Muscle layer of colon (tissue), 2 donors: Measurements from ENCODE around the gene IQSEC1.

ENCODE experiments used
- H3K27ac ChIP-seq: one replicate; pipeline ENCODE4 v1.7.0; 2013; ENCODE audit warnings: low read depth, mild to moderate bottlenecking, low read length, moderate library complexity
- H3K27me3 ChIP-seq, 2 donors: one replicate each; pipeline ENCODE4 v1.7.0; 2013; ENCODE audit warnings: low read length in 2 of 2, mild to moderate bottlenecking in 2 of 2; ENCODE audit not compliant: insufficient read depth in 2 of 2, control insufficient read depth in 1 of 2
- H3K36me3 ChIP-seq: one replicate; pipeline ENCODE4 v1.7.0; 2013; ENCODE audit warnings: mild to moderate bottlenecking, low read length; ENCODE audit not compliant: insufficient read depth
- H3K4me1 ChIP-seq: one replicate; pipeline ENCODE4 v1.7.0; 2013; ENCODE audit warnings: mild to moderate bottlenecking, low read length; ENCODE audit not compliant: insufficient read depth
- H3K4me3 ChIP-seq, 2 donors: one replicate each; pipeline ENCODE4 v1.7.0; 2013; ENCODE audit warnings: low read length in 2 of 2, low read depth in 1 of 2, mild to moderate bottlenecking in 1 of 2, moderate library complexity in 1 of 2
- H3K9ac ChIP-seq: one replicate; pipeline ENCODE4 v1.7.0; 2013; ENCODE audit warnings: low read length
- H3K9me3 ChIP-seq: one replicate; pipeline ENCODE4 v1.7.0; 2013; ENCODE audit warnings: mild to moderate bottlenecking, low read length
- donor health status: abdominal sarcoma.
- donor health status: Adenocarcinoma of cecum.

IQSEC1 gene

DNA sequence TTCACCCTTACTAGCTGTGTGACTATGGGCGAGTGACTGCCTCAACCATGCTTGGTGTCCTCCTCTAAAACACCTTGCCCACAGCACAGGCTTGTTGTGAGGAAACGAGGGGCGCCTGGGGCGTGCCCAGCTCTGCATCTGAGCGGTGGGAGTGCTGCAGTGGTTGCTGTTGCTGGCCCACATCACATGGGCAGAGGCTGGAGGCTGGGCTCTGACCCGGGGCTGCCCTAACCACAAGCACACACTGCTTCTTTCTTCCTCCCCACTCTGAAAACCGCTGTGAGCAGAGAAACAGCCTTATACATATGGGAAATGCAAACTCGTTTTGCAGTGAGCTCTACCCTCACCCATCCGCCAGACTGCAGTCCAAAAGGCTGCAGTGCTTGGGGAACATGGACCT is 157.1 kb downstream of the IQSEC1 start:
- peaks cover 52% of the 10 kb centered on the region for H3K36me3 ChIP-seq

DNA sequence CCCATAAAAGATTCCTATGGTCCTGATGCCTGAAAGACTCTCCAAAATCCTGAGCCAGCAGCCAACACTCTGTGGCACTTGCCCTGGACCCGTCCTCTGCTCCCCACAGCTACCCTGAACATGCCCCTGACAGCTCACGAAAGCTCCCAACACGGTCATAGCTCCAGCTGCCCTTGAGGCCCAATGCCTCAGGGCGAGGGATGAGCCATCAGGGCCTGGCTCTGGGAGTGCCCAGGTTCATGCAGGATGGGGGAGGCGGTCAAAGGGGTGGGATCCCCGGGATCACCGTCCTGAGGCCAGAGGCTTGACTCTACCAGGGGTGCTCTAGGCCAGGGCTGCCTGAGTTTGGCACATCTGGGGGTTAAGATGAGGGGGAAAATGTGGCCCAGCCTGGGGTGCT is 159.1 kb downstream of the IQSEC1 start:
- no peaks in the 10 kb centered on the region for H3K4me1 ChIP-seq
- no peak overlapping the region for H3K4me3 ChIP-seq
- no peak overlapping the region for H3K9ac ChIP-seq
- no peaks in the 10 kb centered on the region for H3K27me3 ChIP-seq
- H3K27ac ChIP-seq, result no peak overlapping the region
- peaks cover 52% of the 10 kb centered on the region for H3K36me3 ChIP-seq
- H3K9me3 ChIP-seq, result no peaks in the 10 kb centered on the region

More for the DNA sequence above, 157.1 kb downstream of the IQSEC1 start:
- no peaks in the 10 kb centered on the region for H3K4me1 ChIP-seq
- no peaks in the 10 kb centered on the region for H3K9me3 ChIP-seq
- H3K27ac ChIP-seq, result no peak overlapping the region
- H3K9ac ChIP-seq, result no peak overlapping the region
- H3K4me3 ChIP-seq, result no peak overlapping the region
- H3K27me3 ChIP-seq, result no peaks in the 10 kb centered on the region

- H3K27ac ChIP-seq, result no peak overlapping the region
- H3K27me3 ChIP-seq, result no peaks in the 10 kb centered on the region
- H3K9me3 ChIP-seq, result no peaks in the 10 kb centered on the region
- peaks cover 62% of the 10 kb centered on the region for H3K36me3 ChIP-seq
- no peaks in the 10 kb centered on the region for H3K4me1 ChIP-seq
- no peak overlapping the region for H3K9ac ChIP-seq
- no peak overlapping the region for H3K4me3 ChIP-seq
Measured at GRCh38 chr3:12911881-12912415, 161.3 kb downstream of the IQSEC1 start.

DNA sequence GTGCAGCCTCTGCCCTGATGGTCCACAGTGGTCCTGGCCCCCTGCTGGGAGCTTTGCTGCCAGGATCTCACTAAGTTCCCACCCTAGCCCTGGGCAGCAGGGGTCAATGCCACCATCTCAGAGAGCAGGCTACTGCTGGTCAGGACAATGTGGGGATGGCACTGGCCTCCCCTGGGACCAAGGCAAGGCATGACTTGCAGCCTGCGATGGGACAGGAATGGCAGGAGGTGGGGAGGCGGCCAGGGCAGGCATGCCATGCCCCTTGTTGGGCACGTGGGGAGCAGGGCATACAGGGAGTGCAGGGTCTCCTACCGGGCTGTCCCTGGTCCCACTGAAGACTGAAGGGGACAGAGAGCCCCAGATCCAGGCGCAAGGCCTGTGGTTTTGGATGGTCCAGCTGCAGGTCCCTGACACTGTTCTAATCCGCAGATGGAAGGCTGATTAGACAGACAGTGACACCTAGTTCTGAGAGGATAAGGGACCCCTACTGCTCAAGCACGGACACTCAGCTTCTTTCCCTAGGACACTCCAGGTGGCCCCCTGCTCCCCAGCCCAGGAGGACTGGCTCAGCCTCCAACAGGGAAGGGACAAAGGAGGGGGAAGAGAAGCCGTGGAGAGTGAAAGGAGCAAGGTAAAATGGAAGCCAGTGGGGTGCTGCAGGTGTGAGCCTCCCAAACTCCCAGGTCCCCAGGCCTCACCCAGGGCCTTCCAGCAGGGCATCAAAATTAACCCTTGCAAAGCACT is 162.7 kb downstream of the IQSEC1 start:
- no peaks in the 10 kb centered on the region for H3K27me3 ChIP-seq
- peaks cover 71% of the 10 kb centered on the region for H3K36me3 ChIP-seq
- H3K9me3 ChIP-seq, result no peaks in the 10 kb centered on the region
- no peak overlapping the region for H3K4me3 ChIP-seq
- H3K4me1 ChIP-seq, result no peaks in the 10 kb centered on the region
- no peak overlapping the region for H3K9ac ChIP-seq
- H3K27ac ChIP-seq, result no peak overlapping the region

GRCh38 chr3:12909710-12910109 is 163.5 kb downstream of the IQSEC1 start:
- Histone ChIP-seq H3K27me3 (no peaks in the 10 kb centered on the region), H3K9ac (no peak overlapping the region), H3K36me3 (peaks cover 74% of the 10 kb centered on the region), H3K9me3 (no peaks in the 10 kb centered on the region), H3K4me3 (no peak overlapping the region), H3K27ac (no peak overlapping the region), H3K4me1 (no peaks in the 10 kb centered on the region)

GRCh38 chr3:12908859-12909258 is 164.4 kb downstream of the IQSEC1 start:
- Histone ChIP-seq H3K36me3 (peaks cover 77% of the 10 kb centered on the region), H3K9ac (no peak overlapping the region), H3K27ac (no peak overlapping the region), H3K27me3 (no peaks in the 10 kb centered on the region), H3K4me1 (no peaks in the 10 kb centered on the region), H3K9me3 (no peaks in the 10 kb centered on the region), H3K4me3 (no peak overlapping the region)

DNA sequence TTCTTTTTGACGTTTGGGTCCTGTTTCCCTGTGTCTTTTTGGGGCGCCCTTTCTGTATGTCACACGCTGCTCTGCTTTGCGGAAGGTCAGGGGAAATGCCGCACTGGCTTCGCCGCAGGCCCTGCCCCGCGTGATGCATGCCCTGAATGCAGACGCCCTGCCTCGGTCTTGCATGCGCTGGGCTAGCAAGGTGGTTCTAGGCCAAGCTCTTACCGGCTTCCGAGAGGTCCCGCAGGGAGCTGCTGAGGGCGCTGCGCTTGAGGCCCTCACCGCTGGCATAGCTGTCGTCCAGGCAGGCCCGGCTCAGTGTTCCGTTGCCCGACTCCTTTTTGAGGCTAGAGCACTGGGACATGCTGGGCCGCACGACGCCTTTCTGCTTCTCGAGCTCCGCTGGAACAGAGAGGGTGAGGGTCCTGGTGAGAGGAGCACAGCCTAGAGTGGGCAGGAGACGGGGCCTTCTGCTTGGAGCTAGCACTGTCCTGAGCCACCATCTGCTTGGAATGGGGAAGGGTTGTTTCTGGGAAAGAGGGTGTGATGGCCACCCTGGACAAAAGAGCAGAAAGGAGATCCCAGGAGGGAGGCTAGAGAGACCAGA is 165.0 kb downstream of the IQSEC1 start:
- Histone ChIP-seq H3K9ac (no peak overlapping the region), H3K36me3 (peaks cover 78% of the 10 kb centered on the region), H3K4me1 (no peaks in the 10 kb centered on the region), H3K9me3 (no peaks in the 10 kb centered on the region), H3K27me3 (no peaks in the 10 kb centered on the region), H3K4me3 (no peak overlapping the region), H3K27ac (no peak overlapping the region)

GRCh38 chr3:12907729-12908128 is 165.5 kb downstream of the IQSEC1 start:
- H3K4me3 ChIP-seq, result no peak overlapping the region
- no peaks in the 10 kb centered on the region for H3K9me3 ChIP-seq
- H3K9ac ChIP-seq, result no peak overlapping the region
- peaks cover 78% of the 10 kb centered on the region for H3K36me3 ChIP-seq
- H3K27me3 ChIP-seq, result no peaks in the 10 kb centered on the region
- no peaks in the 10 kb centered on the region for H3K4me1 ChIP-seq
- H3K27ac ChIP-seq, result no peak overlapping the region

- no peaks in the 10 kb centered on the region for H3K4me1 ChIP-seq
- no peak overlapping the region for H3K27ac ChIP-seq
- H3K9ac ChIP-seq, result no peak overlapping the region
- no peaks in the 10 kb centered on the region for H3K9me3 ChIP-seq
- peaks cover 77% of the 10 kb centered on the region for H3K36me3 ChIP-seq
- H3K27me3 ChIP-seq, result no peaks in the 10 kb centered on the region
- H3K4me3 ChIP-seq, result no peak overlapping the region
Measured at GRCh38 chr3:12907296-12907695, 165.9 kb downstream of the IQSEC1 start.

DNA sequence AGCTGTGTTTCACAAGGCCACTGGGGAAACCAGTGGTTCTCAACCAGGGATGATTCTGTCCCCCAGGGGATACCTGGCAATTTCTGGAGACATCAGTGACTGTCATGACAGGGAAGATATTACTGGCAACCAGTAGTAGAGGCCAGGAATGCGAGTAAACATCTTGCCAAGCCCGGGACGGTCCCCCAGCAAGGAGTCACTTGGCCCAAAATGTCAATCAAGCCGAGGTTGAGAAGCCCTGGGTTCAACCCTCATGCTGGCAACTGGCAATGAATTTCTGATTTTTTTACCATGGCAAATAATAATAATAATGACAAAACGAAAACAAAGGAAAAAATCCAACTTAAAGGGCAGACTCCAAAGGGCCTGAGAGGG is 166.3 kb downstream of the IQSEC1 start:
- Histone ChIP-seq H3K36me3 (peaks cover 77% of the 10 kb centered on the region), H3K4me1 (no peaks in the 10 kb centered on the region), H3K4me3 (no peak overlapping the region), H3K27me3 (no peaks in the 10 kb centered on the region), H3K9ac (no peak overlapping the region), H3K27ac (no peak overlapping the region), H3K9me3 (no peaks in the 10 kb centered on the region)

- no peaks in the 10 kb centered on the region for H3K9me3 ChIP-seq
- no peak overlapping the region for H3K27ac ChIP-seq
- no peak overlapping the region for H3K9ac ChIP-seq
- H3K36me3 ChIP-seq, result peaks cover 77% of the 10 kb centered on the region
- H3K4me3 ChIP-seq, result no peak overlapping the region
- H3K27me3 ChIP-seq, result no peaks in the 10 kb centered on the region
- no peaks in the 10 kb centered on the region for H3K4me1 ChIP-seq
Measured at GRCh38 chr3:12906141-12906915, 166.9 kb downstream of the IQSEC1 start.
